ENCODE data around the gene PCDHGA2.
A peak's percentile ranks its signal among the peaks of the same experiment; 100 is the strongest.
"Not testable (repeated sequence)": the region's sequence is repeated elsewhere in the genome, so short reads cannot be mapped to it uniquely, and the experiment has no call there.

PCDHGA2 gene

GRCh38 chr5:141373673-141374317 lies 35.2 kb downstream of the PCDHGA2 start, which contains the start of gene PCDHGA6:
PCDHGA6 (plus strand) TSS chr5:141373891; CDS start chr5:141374084, 193 bp downstream.
- TF ChIP-seq CTCF (IDR thresholded peaks at IDR 0.05; ENCODE audit: low read depth, low read length, missing control alignments): peak; percentile 23
- H3K4me3 ChIP-seq (ENCODE audit: low read depth, low read length): no peak within 1 kb of the TSS

GRCh38 chr5:141374627-141375026 lies 36.1 kb downstream of the PCDHGA2 start:
- H3K4me3 ChIP-seq (ENCODE audit: low read depth, low read length): no peak overlapping the region
- no peak for TF ChIP-seq CTCF (IDR thresholded peaks at IDR 0.05; ENCODE audit: low read depth, low read length, missing control alignments)
- no peak for DNase-seq (ENCODE audit: low read depth)

More at GRCh38 chr5:141373673-141374317, 35.2 kb downstream of the PCDHGA2 start, which contains the start of gene PCDHGA6:
- DNase-seq (ENCODE audit: low read depth): no peak

- DNase-seq (ENCODE audit: low read depth); H3K4me3 ChIP-seq (ENCODE audit: low read depth, low read length): not testable (repeated sequence)
- TF ChIP-seq CTCF (IDR thresholded peaks at IDR 0.05; ENCODE audit: low read depth, low read length, missing control alignments): peak; percentile 11
Measured at GRCh38 chr5:141375444-141376155, 37.0 kb downstream of the PCDHGA2 start.

- TF ChIP-seq CTCF (IDR thresholded peaks at IDR 0.05; ENCODE audit: low read depth, low read length, missing control alignments): no peak
- H3K4me3 ChIP-seq (ENCODE audit: low read depth, low read length): no peak within 1 kb of the TSS
- DNase-seq (ENCODE audit: low read depth): no peak
Measured at GRCh38 chr5:141382469-141383294, 44.1 kb downstream of the PCDHGA2 start, which contains the start of gene PCDHGA7. PCDHGA7 (plus strand) TSS chr5:141382742; CDS start chr5:141382900, 158 bp downstream.

- DNase-seq (ENCODE audit: low read depth): no peak
- H3K4me3 ChIP-seq (ENCODE audit: low read depth, low read length): no peak overlapping the region
- TF ChIP-seq CTCF (IDR thresholded peaks at IDR 0.05; ENCODE audit: low read depth, low read length, missing control alignments): no peak
Measured at GRCh38 chr5:141383345-141383744, 44.8 kb downstream of the PCDHGA2 start.

- no peak for DNase-seq (ENCODE audit: low read depth)
- no peak for TF ChIP-seq CTCF (IDR thresholded peaks at IDR 0.05; ENCODE audit: low read depth, low read length, missing control alignments)
- H3K4me3 ChIP-seq (ENCODE audit: low read depth, low read length): no peak overlapping the region
Measured at GRCh38 chr5:141384471-141385267, 46.1 kb downstream of the PCDHGA2 start.

GRCh38 chr5:141387557-141388311 lies 49.2 kb downstream of the PCDHGA2 start, which contains the start of gene PCDHGB4:
PCDHGB4 (plus strand) TSS chr5:141387698; CDS start chr5:141387885, 187 bp downstream.
- not testable (repeated sequence) for H3K4me3 ChIP-seq (ENCODE audit: low read depth, low read length); DNase-seq (ENCODE audit: low read depth)

All from GM12864 (cell line).